Lung (tissue), 12 donors: Measurements from ENCODE around the gene SLC6A6. TPM values are rescaled to one million over a fixed set of nuclear protein-coding genes. Genes with fewer than 3 reads are reported as not detected.

Experiments used
- ATAC-seq: fragments of 200-7000 bp; cut with Tn5 transposase; one replicate; pipeline ENCODE4 v1.9.1; 2020; ENCODE audit warnings: moderate number of reproducible peaks; ENCODE audit not compliant: insufficient read depth, low FRiP score
- DNase-seq, 3 donors: peaks; one replicate each; pipeline ENCODE4 v3.0.0-alpha.2; 2013 to 2017
- H3K27ac ChIP-seq, 2 donors: one replicate each; pipeline ENCODE4 v1.5.1; 2013; ENCODE audit warnings: mild to moderate bottlenecking in 2 of 2, moderate library complexity in 2 of 2, control low read depth in 1 of 2, inconsistent platforms in 1 of 2, low read depth in 1 of 2, low read length in 1 of 2
- H3K27me3 ChIP-seq, 3 donors: one replicate each; pipeline ENCODE4 v1.5.1; 2013; ENCODE audit warnings: low read length in 2 of 3; ENCODE audit not compliant: control insufficient read depth in 3 of 3, insufficient read depth in 3 of 3
- H3K36me3 ChIP-seq, 4 donors: one replicate each; pipeline ENCODE4 v1.5.1; 2013; ENCODE audit warnings: low read length in 4 of 4, mild to moderate bottlenecking in 1 of 4, moderate library complexity in 1 of 4; ENCODE audit not compliant: control insufficient read depth in 4 of 4, insufficient read depth in 4 of 4
- H3K4me1 ChIP-seq, 5 donors: one replicate each; pipeline ENCODE4 v1.5.1; 2013; ENCODE audit warnings: low read length in 5 of 5, mild to moderate bottlenecking in 2 of 5, moderate library complexity in 1 of 5; ENCODE audit not compliant: control insufficient read depth in 5 of 5, insufficient read depth in 5 of 5
- H3K4me3 ChIP-seq: one replicate; pipeline ENCODE4 v1.5.1; 2013; ENCODE audit warnings: mild to moderate bottlenecking, control low read depth, moderate library complexity
- H3K9ac ChIP-seq, 2 donors: one replicate each; pipeline ENCODE4 v1.5.1; 2013; ENCODE audit warnings: low read length in 2 of 2, control low read depth in 1 of 2; ENCODE audit not compliant: insufficient read depth in 1 of 2
- H3K9me3 ChIP-seq, 4 donors: one replicate each; pipeline ENCODE4 v1.5.1; 2013; ENCODE audit warnings: low read length in 3 of 4, mild to moderate bottlenecking in 1 of 4, moderate library complexity in 1 of 4; ENCODE audit not compliant: control insufficient read depth in 4 of 4, insufficient read depth in 3 of 4
- WGBS, 2 donors: extraction: QIAGEN DNeasy Blood & Tissue Kit; methylation state at CpG; one replicate each; pipeline ENCODE4 v1.1.7; 2013; 5-methylcytosine and 5-hydroxymethylcytosine counted together
- polyA plus RNA-seq, 2 donors: library from polyadenylated mRNA; stranded (reverse); fragments of 200-250 nt; gene quantifications; one replicate each; pipeline ENCODE4 v1.2.1, GENCODE V29; 2013
- total RNA-seq, 2 donors: library from RNA; depleted of rRNA in 1 of 2; stranded (reverse); fragments of >200 nt in 1 of 2; gene quantifications; one replicate each; pipeline ENCODE4 v1.2.1, GENCODE V29; 2014 to 2021
- TF ChIP-seq, protein P1 (sequence below): IDR thresholded peaks from 2 replicates; pipeline ENCODE4 v1.5.1; 2012; ENCODE audit warnings: mild to moderate bottlenecking; ENCODE audit errors: control extremely low read depth, extremely low read depth
- donor health status: control.
- donor health status: control.
- donor health status: Bipolar disorder and iron deficiency.
- donor health status: healthy.
- donor health status: DM: yes; HTN: yes; CAD: no.

The SLC6A6 gene
- total and polyA plus RNA-seq, 4 donors = 16.1 to 96.3 (median 57.4) TPM

DNA sequence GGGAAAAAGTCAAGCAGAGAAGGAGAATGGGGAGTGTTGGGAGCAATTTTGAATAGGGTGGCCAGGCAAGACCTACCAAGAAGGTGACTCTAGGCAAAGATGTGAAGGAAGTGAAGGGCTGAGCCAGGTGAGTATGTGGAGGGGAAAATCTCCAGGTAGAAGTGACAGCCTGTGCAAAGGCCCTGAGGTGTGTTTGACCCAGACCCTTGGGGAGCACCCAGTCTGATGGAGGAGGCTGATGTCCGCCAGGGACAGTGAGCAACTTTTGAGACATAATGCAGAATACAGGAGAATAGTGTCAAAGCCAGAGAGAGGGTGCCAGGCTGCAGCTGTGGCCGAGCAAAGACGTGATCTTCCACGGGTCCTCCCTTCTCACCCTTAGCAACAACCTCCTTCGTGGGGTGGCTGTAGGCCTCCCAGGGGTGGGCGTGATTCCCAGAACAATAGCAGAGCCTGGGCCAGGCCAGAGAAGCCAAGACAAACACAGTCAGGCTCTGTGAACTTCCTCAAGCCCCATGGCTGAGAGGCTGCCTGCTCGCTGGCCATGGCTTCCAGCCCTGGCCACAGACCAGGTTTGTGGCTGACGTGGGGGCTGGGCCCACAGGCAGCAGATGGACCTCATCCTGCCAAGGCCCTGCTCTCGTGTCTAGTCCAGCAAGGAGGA is 58.1 kb downstream of the SLC6A6 start:
- WGBS, 2 donors = 49 to 79% methylated on average over 9 of the region's 9 CpGs
- TF ChIP-seq, protein P1, sequence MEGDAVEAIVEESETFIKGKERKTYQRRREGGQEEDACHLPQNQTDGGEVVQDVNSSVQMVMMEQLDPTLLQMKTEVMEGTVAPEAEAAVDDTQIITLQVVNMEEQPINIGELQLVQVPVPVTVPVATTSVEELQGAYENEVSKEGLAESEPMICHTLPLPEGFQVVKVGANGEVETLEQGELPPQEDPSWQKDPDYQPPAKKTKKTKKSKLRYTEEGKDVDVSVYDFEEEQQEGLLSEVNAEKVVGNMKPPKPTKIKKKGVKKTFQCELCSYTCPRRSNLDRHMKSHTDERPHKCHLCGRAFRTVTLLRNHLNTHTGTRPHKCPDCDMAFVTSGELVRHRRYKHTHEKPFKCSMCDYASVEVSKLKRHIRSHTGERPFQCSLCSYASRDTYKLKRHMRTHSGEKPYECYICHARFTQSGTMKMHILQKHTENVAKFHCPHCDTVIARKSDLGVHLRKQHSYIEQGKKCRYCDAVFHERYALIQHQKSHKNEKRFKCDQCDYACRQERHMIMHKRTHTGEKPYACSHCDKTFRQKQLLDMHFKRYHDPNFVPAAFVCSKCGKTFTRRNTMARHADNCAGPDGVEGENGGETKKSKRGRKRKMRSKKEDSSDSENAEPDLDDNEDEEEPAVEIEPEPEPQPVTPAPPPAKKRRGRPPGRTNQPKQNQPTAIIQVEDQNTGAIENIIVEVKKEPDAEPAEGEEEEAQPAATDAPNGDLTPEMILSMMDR = no peak
- Histone ChIP-seq H3K9me3 (no peaks in the 10 kb centered on the region), H3K27ac (peak overlapping the region in 1 of 2 donors; percentile 17), H3K4me1 (peaks cover 3 to 15% (median 9%) of the 10 kb centered on the region in 5 donors), H3K27me3 (no peaks in the 10 kb centered on the region), H3K4me3 (no peak overlapping the region), H3K9ac (no peak overlapping the region), H3K36me3 (peaks cover 8 to 44% (median 12%) of the 10 kb centered on the region in 4 donors)
- ATAC-seq = peak; percentile 60
- DNase-seq = peak; percentile 50 to 66 (median 51)

DNA sequence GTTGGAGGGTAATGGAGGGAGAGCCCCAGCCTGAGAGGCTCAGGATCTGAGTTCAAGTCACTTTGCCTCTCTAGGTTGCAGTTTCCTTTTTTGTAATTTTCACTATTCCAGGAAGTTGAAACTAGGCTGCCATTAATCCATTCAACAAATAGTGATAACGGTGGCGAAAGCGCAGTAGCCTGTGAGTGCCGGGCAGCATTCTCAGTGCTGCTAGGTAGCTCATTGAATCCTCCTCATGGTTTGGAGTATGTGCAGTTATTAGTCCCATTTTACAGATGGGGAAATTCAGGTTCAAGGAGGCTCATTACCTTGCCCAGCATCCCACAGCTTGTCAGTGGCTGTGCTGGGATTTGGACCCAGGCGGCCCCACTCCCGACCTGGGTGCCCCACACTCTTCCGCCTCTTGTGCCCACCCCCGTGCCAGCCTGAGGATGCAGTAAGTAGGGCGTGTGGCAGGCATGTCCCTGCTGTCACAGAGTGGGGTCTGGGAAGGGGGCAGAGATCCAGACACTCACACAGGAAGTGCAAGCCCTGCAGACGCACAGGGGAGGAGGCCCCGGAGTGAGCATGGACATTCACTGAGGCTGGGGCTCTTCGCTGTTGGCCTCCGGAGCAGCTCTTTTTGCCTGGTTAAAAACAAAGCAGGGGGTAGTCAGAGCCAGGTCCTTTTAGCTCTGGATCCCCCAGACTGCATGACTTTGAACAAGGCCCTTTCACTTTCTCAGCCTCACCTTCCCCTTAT is 58.8 kb downstream of the SLC6A6 start:
- DNase-seq (no peak), ATAC-seq (no peak)
- Histone ChIP-seq H3K36me3 (peaks cover 8 to 47% (median 13%) of the 10 kb centered on the region in 4 donors), H3K4me1 (peaks cover 3 to 15% (median 9%) of the 10 kb centered on the region in 5 donors), H3K27me3 (no peaks in the 10 kb centered on the region), H3K9me3 (no peaks in the 10 kb centered on the region), H3K4me3 (no peak overlapping the region), H3K9ac (no peak overlapping the region), H3K27ac (peak overlapping the region in 1 of 2 donors; percentile 17)
- WGBS, 2 donors = 84 to 88% methylated on average over 13 of the region's 13 CpGs
- TF ChIP-seq, protein P1 = no peak

DNA sequence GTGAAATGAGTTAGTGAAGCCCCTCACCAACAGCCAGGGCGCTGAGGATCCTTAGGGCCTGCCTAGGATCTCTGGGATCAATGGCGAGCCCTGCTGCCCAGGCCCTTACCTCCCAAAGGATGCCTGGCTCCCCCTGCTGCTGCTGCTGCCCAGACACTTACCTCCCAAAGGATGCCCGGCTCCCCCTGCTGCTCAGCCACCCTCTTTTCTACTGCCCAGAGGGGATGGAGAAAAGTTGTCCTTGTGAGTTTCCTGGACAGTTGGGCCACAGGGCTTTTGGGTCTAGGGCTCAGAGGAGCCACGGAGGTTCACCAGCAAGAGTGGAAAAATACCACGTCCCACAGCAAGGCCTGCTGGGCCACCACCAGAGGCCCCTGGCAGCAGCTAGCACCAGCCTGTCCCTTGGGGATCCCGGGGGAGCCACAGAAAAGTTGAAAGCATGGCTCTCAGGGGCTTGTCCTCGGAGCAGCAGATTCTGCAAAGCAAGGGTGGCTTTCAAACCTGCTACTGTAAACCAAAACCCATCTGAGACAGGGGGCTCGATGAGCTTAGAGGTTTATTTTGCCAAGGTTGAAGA is 59.4 kb downstream of the SLC6A6 start:
- Histone ChIP-seq H3K27me3 (no peaks in the 10 kb centered on the region), H3K9me3 (no peaks in the 10 kb centered on the region), H3K4me1 (peaks cover 3 to 15% (median 9%) of the 10 kb centered on the region in 5 donors), H3K9ac (no peak overlapping the region), H3K36me3 (peaks cover 8 to 50% (median 12%) of the 10 kb centered on the region in 4 donors), H3K27ac (no peak overlapping the region), H3K4me3 (no peak overlapping the region)
- whole genome bisulfite sequencing, 2 donors = 80 to 84% methylated on average over 8 of the region's 8 CpGs
- ATAC-seq (no peak), DNase-seq (peak; percentile 75 to 79 (median 77))
- TF ChIP-seq, protein P1 = peak; percentile 19
